HG03354 (cell line): ENCODE measurements around the gene ENOPH1.
A peak's percentile ranks its signal among the peaks of the same experiment; 100 is the strongest.
"Not testable (repeated sequence)": the region's sequence is repeated elsewhere in the genome, so short reads cannot be mapped to it uniquely, and the experiment has no call there.

ENCODE experiments used
- ATAC-seq: cut with Tn5 transposase; IDR thresholded peaks from one replicate; pipeline ENCODE4 v1.9.1; 2021; ENCODE audit warnings: mild to moderate bottlenecking; ENCODE audit not compliant: unreplicated experiment, poor library complexity, severe bottlenecking

Gene ENOPH1

DNA sequence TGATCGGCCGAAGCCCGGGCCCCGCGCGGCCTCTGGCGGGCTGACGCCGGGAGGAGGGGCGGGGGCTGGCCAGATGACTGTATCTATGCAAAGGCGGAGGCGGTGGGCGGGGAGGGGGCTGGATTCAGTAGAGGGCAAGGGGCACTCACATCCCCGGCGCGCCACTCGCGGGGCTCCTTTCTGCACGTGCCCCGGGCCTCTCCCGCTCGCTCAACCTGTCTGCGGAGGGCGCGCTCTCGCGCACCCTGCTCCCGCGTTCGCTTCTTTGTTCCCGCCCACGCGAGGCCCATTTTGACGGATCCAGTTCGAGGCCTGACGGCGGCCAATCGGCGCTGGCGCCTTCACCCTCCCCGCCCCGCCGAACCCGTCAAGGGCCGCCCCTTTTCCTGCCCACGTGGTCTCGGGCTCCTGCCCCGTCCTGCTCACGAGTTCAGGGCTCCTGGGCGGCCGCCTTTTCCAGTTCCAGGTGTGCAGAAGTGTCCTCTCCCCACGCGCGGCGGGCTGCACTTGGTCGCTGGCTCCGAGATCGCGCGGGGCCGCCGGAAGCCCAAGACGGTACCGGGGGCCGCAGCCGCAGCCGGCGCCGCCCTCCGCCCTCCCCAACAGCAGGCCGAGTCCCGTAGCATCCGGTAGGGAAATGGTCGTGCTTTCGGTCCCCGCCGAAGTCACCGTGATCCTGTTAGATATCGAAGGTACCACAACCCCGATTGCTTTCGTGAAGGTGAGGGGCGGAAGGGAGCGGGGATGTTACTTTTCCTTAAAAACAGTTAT lies at the start of gene ENOPH1, which contains the start of gene HNRNPDL:
Gene ENOPH1, plus strand, starts transcription at position 398 of the 771 bp plus-strand sequence. Its CDS starts 240 bp downstream, at position 638.
Gene HNRNPDL, minus strand, starts transcription at position 270 of the 771 bp plus-strand sequence. CDS start 772 bp downstream, outside the sequence.
- ATAC-seq = peak; percentile 76

DNA sequence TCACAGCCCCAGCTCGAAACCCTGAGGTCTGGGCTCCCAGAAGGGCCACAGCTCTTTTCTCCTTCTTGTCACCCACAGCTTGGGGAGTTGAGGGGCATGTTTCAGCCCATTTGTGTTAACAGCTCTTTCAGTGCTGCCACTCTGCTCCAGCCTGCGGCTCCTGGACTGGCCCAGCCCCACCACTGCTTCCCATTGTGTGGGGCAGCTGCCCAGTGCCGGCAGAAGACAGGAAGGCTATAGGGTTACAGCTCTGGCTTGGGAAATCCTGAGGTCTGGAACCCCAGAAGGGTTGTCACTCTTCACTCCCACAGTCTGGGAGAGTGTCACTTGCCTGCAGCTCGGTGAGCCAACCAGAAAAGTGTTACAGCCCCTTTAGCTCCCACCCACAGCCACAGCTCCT lies 49.6 kb upstream of the ENOPH1 start:
- ATAC-seq = no peak

DNA sequence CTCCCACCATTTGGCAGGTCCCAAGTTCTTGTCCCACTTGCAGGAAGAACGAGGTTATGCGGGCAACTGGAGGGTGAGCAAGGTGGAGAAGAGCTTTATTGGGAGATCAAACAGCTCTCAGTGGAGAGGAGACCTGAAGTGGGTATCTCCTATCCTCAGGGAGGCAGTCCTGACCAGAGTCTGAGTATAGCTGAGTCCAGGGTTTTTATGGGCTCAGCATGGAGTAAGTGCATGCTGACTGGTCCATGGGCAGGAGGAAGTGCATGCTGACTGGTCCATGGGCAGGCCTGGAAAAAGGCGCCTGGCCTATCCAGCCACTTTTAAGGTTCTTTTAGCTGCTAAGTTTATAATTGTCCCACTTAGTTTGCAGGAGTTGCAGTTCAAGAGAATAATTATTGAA lies 49.2 kb upstream of the ENOPH1 start:
- ATAC-seq = no peak

DNA sequence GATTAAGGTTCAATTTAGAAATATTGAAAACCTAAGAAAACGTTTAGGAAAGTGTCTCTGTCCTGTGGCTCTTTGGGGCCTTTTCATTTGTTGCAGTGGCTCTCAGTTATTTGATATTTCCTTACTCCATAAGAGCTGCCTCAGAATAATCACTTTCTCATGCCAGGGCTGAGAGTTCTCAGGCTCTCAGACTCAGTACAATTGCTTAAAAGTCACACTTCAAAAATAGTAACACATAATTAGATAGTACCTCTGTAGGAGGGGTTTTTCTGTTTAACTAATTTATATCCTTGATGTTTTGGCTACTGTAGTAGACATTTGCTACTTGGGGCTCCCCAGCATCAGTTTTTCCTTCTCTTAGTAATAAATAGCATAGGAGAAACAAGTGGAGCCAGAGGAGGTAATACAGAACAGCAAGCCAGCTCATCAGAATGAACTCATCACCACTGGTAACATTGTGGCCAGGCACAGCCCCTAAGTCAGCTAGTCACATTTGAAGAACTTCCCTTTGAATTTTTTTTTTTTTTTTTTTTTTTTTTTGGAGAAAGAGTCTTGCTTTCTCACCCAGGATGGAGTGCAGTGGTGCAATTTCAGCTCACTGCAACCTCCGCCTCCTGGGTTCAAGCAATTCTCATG lies 48.6 kb upstream of the ENOPH1 start:
- no peak for ATAC-seq

DNA sequence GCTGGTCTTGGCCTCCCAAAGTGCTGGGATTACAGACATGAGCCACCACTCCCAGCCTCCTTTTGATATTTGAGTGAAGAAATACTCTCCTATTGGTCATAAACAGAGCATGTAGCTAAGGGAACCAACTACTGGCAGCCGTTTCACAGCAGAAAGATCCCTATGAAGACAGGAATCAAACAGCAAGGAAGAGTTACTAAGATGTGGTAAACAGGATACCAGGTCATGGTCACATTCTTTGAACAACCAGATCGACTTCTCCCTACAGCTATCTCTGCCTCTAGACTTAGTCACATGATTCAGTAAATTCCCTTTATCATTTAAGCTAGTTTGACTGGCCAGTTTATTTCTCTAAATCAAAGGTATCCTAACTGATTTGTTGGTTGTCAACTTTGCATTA lies 47.6 kb upstream of the ENOPH1 start:
- no peak for ATAC-seq

DNA sequence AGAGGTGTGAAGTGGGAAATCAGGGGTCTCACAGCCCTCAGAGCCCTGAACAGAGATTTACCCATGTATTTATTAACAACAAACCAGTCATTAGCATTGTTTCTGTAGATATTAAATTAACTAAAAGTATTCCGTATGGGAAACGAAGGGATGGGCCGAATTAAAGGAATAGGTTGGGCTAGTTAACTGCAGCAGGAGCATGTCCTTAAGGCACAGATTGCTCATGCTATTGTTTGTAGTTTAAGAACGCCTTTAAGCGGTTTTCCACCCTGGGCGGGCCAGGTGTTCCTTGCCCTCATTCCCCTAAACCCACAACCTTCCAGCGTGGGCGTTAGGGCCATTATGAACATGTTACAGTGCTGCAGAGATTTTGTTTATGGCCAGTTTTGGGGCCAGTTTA lies 44.1 kb upstream of the ENOPH1 start:
- not testable (repeated sequence) for ATAC-seq

DNA sequence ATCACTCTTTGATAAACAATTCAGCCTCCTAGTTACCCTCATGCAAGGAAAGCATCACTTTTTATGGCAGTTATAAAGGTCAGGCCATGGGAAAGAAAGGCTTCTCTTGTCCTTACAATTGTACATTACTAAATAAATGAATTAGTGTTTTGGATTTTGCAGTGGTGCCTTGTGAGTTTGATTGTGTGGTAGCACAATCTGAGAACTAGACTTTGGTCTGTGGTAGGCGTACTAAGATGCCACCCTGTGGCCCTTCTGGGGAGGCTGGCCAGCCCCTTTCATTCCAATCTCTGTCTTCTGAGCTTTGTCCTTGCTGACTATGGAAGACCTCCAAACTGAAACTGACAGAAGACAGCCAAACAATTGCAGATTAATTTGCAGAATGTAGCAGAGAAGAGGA lies 42.0 kb upstream of the ENOPH1 start:
- ATAC-seq = no peak

DNA sequence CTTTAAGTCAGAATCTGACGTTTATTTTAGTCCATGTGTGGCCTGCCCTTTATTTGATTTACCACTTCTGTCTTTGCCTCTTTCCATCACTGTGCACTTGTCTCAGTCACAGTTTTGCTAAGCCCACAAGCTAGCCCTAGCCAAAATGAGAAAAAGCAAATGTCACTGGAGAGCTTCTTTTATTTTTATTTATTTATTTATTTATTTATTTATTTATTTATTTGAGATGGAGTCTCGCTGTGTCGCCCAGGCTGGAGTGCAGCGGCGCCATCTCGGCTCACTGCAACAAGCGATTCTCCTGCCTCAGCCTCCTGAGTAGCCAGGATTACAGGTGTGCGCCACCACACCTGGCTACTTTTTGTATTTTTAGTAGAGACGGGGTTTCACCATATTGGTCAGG lies 40.3 kb upstream of the ENOPH1 start:
- not testable (repeated sequence) for ATAC-seq

DNA sequence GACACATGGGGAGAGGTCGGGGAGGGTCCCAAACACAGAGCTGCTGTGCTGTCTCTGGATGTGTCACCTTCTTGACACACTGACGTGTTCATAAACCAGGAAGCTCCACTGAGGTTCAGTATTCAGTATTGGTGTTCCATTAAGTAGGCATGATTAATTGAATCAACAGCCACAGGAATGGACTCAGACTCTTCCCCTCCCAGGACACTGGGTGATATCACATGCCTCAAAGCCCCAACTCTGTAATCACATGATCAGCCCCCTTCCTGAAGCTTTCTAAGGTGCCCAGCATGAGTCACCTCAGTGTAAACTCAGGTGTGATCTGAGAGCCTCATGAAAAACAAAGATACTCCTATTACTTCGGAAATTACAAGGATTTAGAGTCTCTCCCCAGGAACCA lies 35.5 kb upstream of the ENOPH1 start:
- no peak for ATAC-seq

DNA sequence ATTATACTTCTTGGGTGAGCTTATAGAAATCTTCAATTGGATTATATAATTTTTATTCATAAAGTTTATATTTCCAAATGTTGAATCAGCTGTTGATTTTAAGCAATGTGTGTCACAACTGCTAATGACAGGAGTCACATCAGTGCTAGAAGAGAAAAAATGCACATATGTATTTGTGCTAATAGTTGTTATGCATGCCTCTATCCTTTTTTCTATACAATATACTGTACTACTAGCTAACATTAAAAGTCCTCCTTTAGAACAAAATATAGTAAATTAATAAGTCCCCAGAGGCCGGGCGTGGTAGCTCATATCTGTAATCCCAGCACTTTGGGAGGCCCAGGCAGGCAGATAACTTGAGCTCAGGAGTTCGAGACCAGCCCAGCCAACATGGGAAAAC lies 32.9 kb upstream of the ENOPH1 start:
- no peak for ATAC-seq

DNA sequence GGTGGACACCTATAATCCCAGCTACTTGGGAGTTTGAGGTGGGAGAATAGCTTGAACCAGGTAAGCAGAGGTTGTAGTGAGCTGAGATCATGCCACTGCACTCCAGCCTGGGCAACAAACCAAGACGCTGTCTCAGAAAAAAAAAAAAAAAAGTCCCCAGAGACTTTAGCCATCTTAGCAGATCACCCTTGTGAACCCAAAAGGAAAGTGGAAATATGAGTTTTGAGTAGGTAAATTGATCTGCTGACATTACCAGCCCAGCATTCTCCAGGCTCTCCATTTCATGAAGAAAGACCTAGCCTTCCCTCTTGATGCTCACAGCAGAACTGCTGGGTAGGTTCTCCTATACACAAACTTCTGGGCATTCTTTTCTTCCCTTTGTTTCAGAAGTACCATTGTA lies 32.1 kb upstream of the ENOPH1 start:
- no peak for ATAC-seq

DNA sequence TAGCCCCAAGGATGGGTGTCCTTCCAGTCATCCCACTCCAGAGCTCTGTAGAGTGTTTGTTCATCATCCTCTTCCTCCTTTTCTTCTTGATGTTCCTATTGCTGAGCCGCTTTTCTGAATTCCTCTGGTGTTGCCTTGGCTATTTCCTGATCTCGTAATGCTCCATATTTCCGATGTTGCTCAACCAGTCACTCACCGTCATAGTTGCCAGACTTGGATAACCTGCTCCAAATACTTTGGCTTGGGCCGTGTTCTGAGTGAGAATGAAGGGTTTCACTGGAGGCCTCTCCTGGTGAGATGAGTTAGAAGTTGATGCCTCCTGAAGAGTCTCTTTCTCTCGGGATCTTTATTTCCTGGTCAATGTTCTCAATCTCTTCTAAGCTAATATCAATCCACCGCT lies 28.8 kb upstream of the ENOPH1 start:
- no peak for ATAC-seq

DNA sequence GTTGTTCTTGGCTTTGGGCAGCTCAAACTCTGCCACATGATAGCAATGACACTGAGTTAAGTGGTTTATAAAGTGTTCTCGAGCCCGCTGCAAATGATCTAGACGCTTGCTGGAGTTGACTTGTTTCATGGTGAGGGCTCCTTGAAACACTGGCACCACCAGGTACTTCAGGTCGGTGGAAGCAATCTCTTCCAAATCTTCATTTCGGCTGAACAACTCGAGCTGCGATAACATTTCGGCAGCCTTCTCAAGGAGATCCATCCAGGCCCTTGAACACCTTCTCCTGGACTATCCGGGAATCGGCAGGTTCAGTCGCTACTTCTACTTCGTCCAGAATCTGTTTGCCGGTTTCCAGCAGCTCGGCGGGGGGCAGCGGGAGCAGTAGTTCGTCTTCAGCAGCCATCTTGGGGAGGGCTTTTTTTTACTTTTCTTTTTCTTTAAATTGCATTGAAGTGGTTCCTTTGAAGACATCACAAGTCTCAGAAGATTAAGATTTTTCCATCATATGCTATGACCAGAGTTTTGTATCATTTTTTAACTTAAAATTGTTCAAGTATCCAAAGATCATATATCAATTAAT lies 28.1 kb upstream of the ENOPH1 start:
- ATAC-seq = no peak

DNA sequence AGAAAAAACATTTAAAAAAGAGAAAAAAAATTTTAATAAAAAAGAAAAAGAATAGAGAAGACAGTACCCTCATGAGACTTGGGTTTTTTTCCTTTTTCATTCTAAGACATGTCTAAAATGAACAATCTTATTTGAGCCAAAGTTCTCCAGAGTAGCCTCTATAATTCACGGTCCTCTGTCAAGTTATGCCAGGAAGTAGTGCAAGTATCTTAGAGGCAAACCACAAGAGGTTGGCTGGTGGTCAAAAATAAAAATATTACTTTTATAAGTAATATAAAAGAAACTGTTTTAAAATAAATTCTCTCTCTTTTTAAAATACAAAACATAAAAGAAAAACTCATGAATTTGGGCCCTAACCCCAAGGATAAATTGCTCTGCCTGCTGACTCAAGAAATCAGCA lies 26.7 kb upstream of the ENOPH1 start:
- no peak for ATAC-seq

DNA sequence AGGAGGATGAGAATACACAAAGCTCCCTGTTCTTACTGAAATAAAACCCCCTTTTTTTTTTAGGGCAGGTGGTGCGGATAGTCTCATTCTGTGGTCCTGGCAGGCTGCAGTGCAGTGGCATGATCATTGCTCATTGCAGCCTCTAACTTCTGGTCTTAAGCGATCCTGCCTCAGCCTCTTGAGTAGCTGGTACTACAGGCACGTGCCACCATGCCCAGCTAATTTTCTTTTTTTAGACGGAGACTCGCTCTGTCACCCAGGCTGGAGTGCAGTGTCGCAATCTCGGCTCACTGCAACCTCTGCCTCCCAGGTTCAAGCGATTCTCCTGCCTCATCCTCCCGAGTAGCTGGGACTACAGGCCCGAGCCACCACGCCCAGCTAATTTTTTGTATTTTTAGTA lies 15.3 kb upstream of the ENOPH1 start:
- not testable (repeated sequence) for ATAC-seq

DNA sequence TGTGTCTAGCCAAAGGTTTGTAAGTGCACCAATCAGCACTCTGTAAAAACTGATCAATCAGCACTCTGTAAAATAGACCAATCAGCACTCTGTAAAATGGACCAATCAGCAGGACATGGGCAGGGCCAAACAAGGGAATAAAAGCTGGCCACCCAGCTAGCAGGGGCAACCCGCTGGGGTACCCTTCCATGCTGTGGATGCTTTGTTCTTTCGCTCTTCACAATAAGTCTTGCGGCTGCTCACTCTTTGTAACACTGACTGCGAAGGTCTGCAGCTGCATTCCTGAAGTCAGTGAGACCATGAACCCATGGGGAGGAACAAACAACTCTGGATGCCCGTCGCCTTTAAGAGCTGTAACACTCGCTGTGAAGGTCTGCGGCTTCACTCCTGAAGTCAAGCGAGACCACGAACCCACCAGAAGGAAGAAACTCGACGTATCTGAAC lies 14.4 kb upstream of the ENOPH1 start:
- ATAC-seq = no peak

DNA sequence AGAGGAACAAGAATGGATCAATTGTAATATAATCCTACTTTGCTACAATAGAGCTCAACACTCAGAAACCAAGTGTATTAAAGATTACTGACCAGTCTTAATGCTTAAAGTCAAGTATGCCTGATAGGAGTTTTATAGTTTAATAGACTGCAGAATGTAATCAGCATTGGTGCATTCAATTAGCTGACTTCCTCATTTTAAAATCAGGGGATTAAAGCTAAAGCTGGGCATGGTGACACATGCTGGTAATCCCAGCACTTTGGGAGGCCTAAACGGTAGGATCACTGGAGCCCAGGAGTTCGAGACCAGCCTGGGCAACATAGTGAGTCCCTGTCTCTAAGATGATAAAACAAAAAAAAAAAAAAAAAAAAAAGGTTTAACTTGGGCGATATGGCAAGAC lies 10.9 kb upstream of the ENOPH1 start:
- ATAC-seq = no peak

DNA sequence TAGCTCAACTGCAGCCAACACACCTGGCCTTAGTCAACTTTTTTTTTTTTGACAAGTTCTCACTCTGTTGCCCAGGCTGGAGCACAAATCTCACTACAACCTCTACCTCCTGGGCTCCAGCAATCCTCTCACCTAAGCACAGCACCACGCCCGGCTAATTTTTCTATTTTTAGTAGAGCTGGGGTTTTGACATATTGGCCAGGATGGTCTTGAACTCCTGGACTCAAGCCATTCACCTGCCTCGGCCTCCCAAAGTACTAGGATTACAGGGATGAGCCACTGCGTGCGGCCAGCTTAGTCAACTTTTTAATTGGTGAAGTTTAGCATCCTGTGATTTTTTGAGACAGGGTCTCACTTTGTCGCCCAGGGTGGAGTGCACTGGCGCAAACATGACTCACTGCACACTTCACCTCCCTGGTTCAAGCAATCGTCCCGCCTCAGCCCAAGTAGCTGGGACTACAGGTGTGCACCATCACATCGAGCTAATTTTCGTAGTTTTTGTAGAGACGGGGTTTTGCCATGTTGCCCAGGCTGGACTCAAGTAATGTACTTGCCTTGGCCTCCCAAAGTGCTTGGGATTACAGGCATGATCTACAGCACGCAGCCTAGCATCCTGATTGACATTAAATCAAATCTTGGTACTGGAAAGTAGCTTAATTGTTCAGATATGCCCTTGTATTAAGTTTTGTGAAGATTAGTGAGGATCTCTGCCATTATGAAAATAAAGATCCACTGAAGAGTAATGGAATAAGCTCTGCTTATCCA lies 8.4 kb upstream of the ENOPH1 start:
- no peak for ATAC-seq

DNA sequence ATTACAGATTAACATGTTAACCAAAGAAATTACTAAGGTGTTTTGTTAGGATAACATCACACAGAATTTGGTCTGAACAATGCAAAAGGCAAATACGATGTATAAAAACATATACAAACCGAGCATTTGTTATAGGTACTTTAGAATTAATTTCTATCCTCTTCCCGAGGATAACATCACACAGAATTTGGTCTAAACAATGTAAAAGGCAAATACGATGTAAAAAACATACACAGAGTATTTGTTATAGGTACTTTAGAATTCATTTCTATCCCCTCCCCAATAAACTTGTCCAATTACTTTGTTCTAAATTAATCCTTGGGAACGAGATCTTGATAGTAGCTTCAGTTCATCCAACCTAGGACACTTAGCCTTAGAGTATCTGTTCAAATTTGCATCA lies 7.8 kb upstream of the ENOPH1 start:
- ATAC-seq = no peak
